ENCODE data around the gene CPNE6. TPM values are rescaled to one million over a fixed set of nuclear protein-coding genes. Genes with fewer than 3 reads are reported as not detected.

The CPNE6 gene
- total and polyA plus RNA-seq, 7 donors: 0.06 TPM; not detected in 6

GRCh38 chr14:24067133-24068082 is 4.0 kb upstream of the CPNE6 start:
- ATAC-seq (no peak), DNase-seq (no peak)
- H3K4me1 ChIP-seq: no peaks in the 10 kb centered on the region
- H3K36me3 ChIP-seq (ENCODE audit: insufficient read depth in 1 of 2, low read depth in 1 of 2): no peaks in the 10 kb centered on the region
- no peaks in the 10 kb centered on the region for H3K9me3 ChIP-seq
- TF ChIP-seq CTCF (IDR thresholded peaks at IDR 0.05): no peak
- H3K27ac ChIP-seq: no peak overlapping the region
- WGBS, 3 donors: 86 to 90% (median 87%) methylated on average over 12 of the region's 12 CpGs
- H3K27me3 ChIP-seq (ENCODE audit: insufficient read depth in 3 of 3, low read length in 2 of 3): peaks cover 0 to 4% (median 0%) of the 10 kb centered on the region in 3 donors
- intact Hi-C loops (cut with DNase I): no loop called here
- no peak overlapping the region for H3K4me3 ChIP-seq

DNA sequence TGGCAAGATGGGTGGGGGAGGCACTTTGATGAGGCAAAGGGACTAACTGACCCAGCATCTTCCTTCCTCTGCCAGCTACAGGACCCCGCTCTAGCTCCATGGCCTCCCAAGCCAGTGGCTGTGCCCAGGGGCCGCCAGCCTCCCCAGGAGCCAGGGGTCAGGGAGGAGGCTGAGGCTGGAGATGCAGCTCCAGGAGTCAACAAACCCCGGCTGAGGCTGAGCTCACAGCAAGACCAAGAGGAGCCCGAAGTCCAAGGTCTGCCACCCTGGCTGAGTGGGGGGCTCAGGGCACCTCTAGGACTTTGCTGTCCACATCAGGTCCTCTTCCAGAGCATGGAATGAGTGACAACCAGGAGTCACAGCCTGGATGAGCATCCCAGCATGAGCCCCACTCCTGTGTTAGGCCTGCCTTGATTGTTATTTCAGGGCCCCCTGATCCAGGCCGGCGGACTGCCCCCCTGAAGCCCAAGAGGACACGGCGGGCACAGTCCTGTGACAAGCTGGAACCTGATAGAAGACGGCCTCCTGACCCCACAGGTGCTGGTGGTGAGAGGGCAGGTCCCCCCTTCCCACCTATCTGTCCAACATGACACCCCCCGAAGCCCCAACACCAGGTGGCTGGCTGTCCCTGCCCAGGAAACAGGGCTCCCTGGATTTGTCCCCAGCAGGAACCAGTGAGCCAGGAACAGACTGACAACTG is 2.5 kb upstream of the CPNE6 start:
- intact Hi-C loops (cut with DNase I): no loop called here
- no peak for TF ChIP-seq CTCF (IDR thresholded peaks at IDR 0.05)
- no peak for DNase-seq
- no peaks in the 10 kb centered on the region for H3K9me3 ChIP-seq
- no peak for ATAC-seq
- H3K27ac ChIP-seq: no peak overlapping the region
- H3K4me1 ChIP-seq: no peaks in the 10 kb centered on the region
- peaks cover 0 to 6% (median 4%) of the 10 kb centered on the region in 3 donors for H3K27me3 ChIP-seq (ENCODE audit: insufficient read depth in 3 of 3, low read length in 2 of 3)
- WGBS, 3 donors: 80 to 86% (median 81%) methylated on average over 10 of the region's 10 CpGs
- H3K4me3 ChIP-seq: no peak overlapping the region
- H3K36me3 ChIP-seq (ENCODE audit: insufficient read depth in 1 of 2, low read depth in 1 of 2): no peaks in the 10 kb centered on the region

GRCh38 chr14:24069411-24069735 is 2.0 kb upstream of the CPNE6 start:
- 68 to 78% (median 74%) methylated on average over 6 of the region's 6 CpGs for WGBS, 3 donors
- H3K4me3 ChIP-seq: no peak overlapping the region
- H3K27me3 ChIP-seq (ENCODE audit: insufficient read depth in 3 of 3, low read length in 2 of 3): peaks cover 0 to 6% (median 4%) of the 10 kb centered on the region in 3 donors
- H3K36me3 ChIP-seq (ENCODE audit: insufficient read depth in 1 of 2, low read depth in 1 of 2): no peaks in the 10 kb centered on the region
- no peaks in the 10 kb centered on the region for H3K9me3 ChIP-seq
- intact Hi-C loops (cut with DNase I): no loop called here
- ATAC-seq (no peak), DNase-seq (no peak)
- H3K27ac ChIP-seq: no peak overlapping the region
- no peak for TF ChIP-seq CTCF (IDR thresholded peaks at IDR 0.05)
- no peaks in the 10 kb centered on the region for H3K4me1 ChIP-seq

DNA sequence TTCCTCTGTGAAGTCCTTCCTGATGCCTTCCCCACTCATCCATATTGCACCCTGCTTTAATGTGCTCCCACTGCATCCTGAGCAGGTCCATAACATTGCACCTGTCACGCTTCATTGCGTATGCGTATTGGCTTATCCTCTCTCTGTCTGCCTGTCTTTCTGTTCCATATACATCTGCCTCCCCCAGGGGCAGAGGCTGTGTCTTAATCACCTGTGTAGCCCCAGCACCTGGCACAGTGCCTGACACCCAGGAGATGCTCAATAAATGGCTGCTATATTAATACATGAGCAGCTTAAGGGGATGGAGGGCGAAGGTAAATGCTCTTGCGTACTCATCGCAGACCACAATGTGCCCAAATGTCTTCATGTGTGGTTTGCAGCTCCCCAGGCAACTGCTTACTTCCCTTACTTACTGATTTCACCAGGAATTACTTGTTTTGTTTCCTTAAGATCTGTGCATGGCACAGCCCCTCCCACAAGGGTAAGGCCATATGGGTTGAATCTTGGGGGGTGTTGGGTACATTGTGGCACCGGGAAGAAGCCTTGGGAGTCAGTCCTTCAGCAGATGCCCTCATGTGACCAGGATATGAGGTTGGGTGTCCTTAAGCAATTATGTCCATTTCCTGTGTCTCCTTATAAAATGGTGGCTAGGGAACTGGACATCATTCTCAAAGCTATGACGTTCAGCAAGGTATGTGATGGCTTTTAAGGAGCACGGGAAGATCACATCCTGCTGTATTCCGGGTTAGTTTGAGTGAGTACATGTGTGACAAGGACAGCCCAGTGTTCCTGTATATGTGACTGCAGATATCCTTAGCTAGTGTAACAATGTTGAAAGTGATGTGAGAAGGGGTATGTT is 848 bp upstream of the CPNE6 start:
- no peaks in the 10 kb centered on the region for H3K36me3 ChIP-seq (ENCODE audit: insufficient read depth in 1 of 2, low read depth in 1 of 2)
- H3K4me3 ChIP-seq: no peak overlapping the region
- no peak overlapping the region for H3K27ac ChIP-seq
- DNase-seq: no peak
- no peaks in the 10 kb centered on the region for H3K4me1 ChIP-seq
- WGBS, 3 donors: 74 to 77% (median 74%) methylated on average over 10 of the region's 10 CpGs
- ATAC-seq: no peak
- no peak for TF ChIP-seq CTCF (IDR thresholded peaks at IDR 0.05)
- peaks cover 0 to 6% (median 4%) of the 10 kb centered on the region in 3 donors for H3K27me3 ChIP-seq (ENCODE audit: insufficient read depth in 3 of 3, low read length in 2 of 3)
- H3K9me3 ChIP-seq: no peaks in the 10 kb centered on the region
- intact Hi-C loops (cut with DNase I): no loop called here

All from psoas muscle (tissue), 8 donors.